Duodenal mucosa (tissue), 2 donors: ENCODE data around the gene AARSD1.
A peak's percentile ranks its signal among the peaks of the same experiment; 100 is the strongest.
"Not testable (repeated sequence)": the region's sequence is repeated elsewhere in the genome, so short reads cannot be mapped to it uniquely, and the experiment has no call there.

ENCODE experiments used
- H3K27ac ChIP-seq: one replicate; pipeline ENCODE4 v1.7.0; 2013; ENCODE audit warnings: low read depth, low read length
- H3K27me3 ChIP-seq, 2 donors: one replicate each; pipeline ENCODE4 v1.7.0; 2013; ENCODE audit warnings: low read length in 2 of 2, control low read depth in 1 of 2; ENCODE audit not compliant: insufficient read depth in 2 of 2, control insufficient read depth in 1 of 2
- H3K36me3 ChIP-seq, 2 donors: one replicate each; pipeline ENCODE4 v1.7.0; 2013; ENCODE audit warnings: low read length in 2 of 2, control low read depth in 1 of 2; ENCODE audit not compliant: insufficient read depth in 2 of 2, control insufficient read depth in 1 of 2
- H3K4me1 ChIP-seq, 2 donors: one replicate each; pipeline ENCODE4 v1.7.0; 2013; ENCODE audit warnings: low read length in 2 of 2, control low read depth in 1 of 2; ENCODE audit not compliant: insufficient read depth in 2 of 2, control insufficient read depth in 1 of 2
- H3K4me3 ChIP-seq, 2 donors: one replicate each; pipeline ENCODE4 v1.7.0; 2013; ENCODE audit warnings: low read length in 2 of 2, low read depth in 1 of 2
- H3K9ac ChIP-seq, 2 donors: one replicate each; pipeline ENCODE4 v1.7.0; 2013; ENCODE audit warnings: low read length in 2 of 2, low read depth in 1 of 2
- H3K9me3 ChIP-seq, 2 donors: one replicate each; pipeline ENCODE4 v1.7.0; 2013; ENCODE audit warnings: low read length in 2 of 2, control low read depth in 1 of 2; ENCODE audit not compliant: control insufficient read depth in 1 of 2

The AARSD1 gene

DNA sequence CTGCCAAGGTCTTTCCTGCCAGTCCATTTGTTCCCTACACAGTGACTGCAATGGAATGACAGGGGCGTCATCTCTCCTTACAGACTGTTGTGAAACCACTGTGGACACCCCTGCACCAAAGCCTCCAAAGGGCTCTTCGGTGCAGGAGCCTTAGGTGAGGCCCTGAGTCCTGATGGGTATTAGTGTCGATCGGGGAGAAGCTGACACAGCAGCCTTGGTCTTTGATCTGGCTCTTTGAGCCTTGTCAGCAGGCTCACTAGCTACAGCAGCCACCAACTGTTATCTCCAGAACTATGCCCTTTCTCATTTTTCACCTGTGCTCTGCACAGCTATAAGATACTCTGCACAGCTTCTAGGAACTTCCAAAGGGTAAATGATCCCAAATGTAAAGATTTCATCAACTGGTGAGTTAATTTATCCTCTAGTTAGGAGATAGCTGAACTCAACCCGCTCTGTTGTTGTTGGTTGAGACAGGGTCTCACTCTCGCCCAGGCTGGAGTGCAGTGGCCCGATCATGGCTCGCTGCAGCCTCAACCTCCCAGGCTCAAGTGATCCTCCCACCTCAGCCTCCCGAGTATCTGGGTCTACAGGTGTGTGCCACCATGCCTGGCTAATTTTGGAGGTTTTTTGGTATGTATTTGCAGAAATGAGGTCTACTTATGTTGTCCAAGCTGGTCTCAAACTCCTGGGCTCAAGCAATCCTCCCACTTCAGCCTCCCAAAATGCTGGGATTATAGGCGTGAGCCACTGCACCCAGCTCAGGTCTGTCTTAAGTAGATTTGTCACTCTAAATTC is 44.0 kb downstream of the AARSD1 start:
- no peaks in the 10 kb centered on the region for H3K9me3 ChIP-seq
- no peaks in the 10 kb centered on the region for H3K27me3 ChIP-seq
- H3K9ac ChIP-seq, result no peak overlapping the region
- peaks cover 25 to 42% of the 10 kb centered on the region in 2 donors for H3K4me1 ChIP-seq
- no peak overlapping the region for H3K4me3 ChIP-seq
- no peak overlapping the region for H3K27ac ChIP-seq
- no peaks in the 10 kb centered on the region for H3K36me3 ChIP-seq

DNA sequence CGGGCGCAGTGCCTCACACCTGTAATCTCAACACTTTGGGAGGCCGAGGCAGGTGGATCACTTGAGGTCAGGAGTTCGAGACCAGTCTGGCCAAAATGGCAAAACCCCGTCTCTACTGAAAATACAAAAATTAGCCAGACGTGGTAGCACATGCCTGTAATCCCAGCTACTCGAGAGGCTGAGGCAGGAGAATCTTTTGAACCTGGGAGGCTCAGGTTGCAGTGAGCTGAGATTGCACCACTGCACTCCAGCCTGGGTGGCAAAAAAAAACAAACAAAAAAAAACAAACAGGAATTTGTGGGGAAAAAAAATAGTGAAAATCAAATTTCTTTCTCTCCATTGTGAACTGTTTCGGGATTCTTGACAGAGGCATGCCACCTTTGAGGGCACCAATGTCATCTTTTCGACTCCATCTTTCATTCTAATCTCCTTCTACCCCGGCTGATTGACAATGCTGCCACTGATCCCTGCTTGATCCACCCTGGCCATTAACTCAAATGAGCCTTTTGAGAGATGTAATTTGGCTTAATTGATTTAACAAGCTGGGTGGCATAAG is 44.7 kb downstream of the AARSD1 start:
- H3K36me3 ChIP-seq, H3K4me3 ChIP-seq, H3K9ac ChIP-seq, H3K9me3 ChIP-seq, H3K27ac ChIP-seq, H3K27me3 ChIP-seq: not testable (repeated sequence)
- H3K4me1 ChIP-seq, result peaks cover 25 to 46% of the 10 kb centered on the region in 2 donors

DNA sequence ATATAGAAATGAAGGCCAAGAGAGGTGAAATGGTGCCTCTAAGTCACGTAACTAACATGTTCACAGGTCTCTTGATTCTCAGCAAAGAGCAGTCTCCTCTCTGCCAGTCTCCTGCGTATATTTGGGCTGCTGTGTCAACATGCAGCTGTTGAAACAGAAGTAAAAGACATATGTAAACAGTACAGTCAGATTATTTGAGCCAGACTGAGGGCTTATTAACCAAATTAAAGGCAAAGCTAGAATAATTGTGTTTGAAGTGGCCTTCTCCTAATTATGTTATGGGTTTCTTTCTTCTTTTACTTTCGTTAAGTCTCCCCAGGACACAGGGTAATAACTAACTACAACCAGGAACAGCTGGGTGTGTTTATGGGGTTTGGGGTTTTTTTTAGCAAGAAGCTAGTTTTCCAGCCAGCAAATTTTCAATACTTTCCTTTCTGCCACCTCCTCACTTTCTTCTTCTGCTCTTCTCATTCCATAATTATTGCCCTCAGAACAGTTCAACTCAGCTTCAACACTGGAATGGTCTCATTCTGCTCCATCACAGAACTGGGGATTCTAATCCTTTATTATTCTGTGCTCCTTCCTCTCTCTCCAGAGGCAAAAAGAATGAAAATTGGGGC is 45.2 kb downstream of the AARSD1 start:
- peak overlapping the region in 1 of 2 donors; percentile 1 for H3K9ac ChIP-seq

DNA sequence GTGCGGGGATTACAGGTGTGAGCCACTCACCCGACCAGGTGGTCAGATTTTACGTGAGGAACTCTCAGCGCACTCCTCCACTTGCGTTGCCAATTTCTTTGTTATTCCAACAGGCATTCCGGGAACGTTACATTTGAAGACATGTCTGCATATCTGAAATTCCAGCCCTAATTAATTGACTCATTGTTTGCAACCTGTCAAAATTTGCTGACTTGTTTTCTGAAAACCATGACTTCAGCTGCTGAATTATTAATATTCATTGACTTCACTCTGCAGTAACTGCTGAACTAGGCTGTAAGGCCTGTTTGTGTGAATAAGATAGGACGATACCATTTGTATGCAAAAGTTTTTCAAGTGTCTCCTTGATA is 47.0 kb downstream of the AARSD1 start:
- H3K27me3 ChIP-seq, result no peaks in the 10 kb centered on the region
- H3K4me1 ChIP-seq, result peaks cover 32 to 48% of the 10 kb centered on the region in 2 donors
- no peaks in the 10 kb centered on the region for H3K36me3 ChIP-seq

More for the DNA sequence above, 45.2 kb downstream of the AARSD1 start:
- Histone ChIP-seq H3K27me3 (no peaks in the 10 kb centered on the region), H3K9me3 (no peaks in the 10 kb centered on the region), H3K36me3 (no peaks in the 10 kb centered on the region), H3K4me3 (no peak overlapping the region), H3K4me1 (peaks cover 26 to 49% of the 10 kb centered on the region in 2 donors), H3K27ac (no peak overlapping the region)

DNA sequence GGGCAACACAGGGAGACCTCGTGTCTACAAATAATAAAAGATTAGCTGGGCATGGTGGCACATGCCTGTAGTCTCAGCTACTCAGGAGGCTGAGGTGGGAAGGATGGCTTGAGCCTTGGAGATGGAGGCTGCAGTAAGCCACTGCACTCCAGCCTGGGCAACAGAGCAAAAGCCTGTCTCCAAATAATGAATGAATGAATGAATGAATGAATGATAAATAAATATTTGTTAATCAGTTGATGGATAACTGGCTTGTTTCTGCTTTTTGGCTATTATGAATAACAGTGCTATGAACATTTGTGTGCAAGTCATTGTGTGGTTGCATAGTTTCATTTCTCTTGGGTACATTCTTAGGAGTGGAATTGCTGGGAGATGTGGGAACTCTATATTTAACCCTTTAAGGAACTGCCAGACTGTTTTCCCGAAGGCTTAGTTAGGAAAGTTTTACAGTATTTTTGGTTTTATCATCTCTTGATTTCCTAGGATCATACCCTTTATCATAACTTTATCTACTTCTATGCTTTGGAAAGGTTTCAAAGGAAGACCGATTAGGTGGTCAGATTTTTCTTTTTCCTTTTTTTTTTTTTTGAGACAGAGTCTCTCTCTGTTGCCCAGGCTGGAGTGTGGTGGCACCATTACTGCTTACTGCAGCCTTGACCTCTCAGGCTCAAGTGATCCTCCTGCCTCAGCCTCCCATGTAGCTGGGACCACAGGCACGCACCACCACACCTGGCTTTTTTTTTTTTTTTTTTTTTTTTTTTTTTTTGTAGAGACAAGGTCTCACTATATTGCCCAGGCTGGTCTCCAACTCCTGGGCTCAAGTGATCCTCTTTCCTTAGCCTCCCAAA is 47.6 kb downstream of the AARSD1 start:
- H3K4me1 ChIP-seq, result peaks cover 29 to 46% of the 10 kb centered on the region in 2 donors
- not testable (repeated sequence) for H3K9ac ChIP-seq, H3K4me3 ChIP-seq, H3K27me3 ChIP-seq, H3K9me3 ChIP-seq, H3K27ac ChIP-seq, H3K36me3 ChIP-seq

More for the DNA sequence above, 47.0 kb downstream of the AARSD1 start:
- Histone ChIP-seq H3K4me3 (no peak overlapping the region), H3K27ac (no peak overlapping the region), H3K9me3 (no peaks in the 10 kb centered on the region), H3K9ac (no peak overlapping the region)

DNA sequence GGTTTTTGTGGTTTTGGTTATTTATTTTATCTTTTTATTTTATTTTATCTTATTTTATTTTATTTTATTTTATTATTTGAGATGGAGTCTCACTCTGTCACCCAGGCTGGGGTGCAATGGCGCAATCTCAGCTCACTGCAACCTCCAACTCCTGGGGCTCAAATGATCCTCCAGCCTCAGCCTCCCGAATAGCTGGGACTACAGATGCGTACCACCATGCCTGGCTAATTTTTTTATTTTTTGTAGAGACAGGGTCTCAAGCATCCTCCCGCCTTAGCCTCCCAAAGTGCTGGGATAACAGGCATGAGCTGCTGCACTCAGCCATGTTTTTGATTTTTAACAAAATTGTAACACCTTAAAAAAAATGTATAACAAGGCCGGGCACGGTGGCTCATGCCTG is 49.0 kb downstream of the AARSD1 start:
- H3K4me3 ChIP-seq, H3K9me3 ChIP-seq, H3K27me3 ChIP-seq, H3K27ac ChIP-seq, H3K9ac ChIP-seq, H3K36me3 ChIP-seq: not testable (repeated sequence)
- H3K4me1 ChIP-seq, result peaks cover 29 to 34% of the 10 kb centered on the region in 2 donors

DNA sequence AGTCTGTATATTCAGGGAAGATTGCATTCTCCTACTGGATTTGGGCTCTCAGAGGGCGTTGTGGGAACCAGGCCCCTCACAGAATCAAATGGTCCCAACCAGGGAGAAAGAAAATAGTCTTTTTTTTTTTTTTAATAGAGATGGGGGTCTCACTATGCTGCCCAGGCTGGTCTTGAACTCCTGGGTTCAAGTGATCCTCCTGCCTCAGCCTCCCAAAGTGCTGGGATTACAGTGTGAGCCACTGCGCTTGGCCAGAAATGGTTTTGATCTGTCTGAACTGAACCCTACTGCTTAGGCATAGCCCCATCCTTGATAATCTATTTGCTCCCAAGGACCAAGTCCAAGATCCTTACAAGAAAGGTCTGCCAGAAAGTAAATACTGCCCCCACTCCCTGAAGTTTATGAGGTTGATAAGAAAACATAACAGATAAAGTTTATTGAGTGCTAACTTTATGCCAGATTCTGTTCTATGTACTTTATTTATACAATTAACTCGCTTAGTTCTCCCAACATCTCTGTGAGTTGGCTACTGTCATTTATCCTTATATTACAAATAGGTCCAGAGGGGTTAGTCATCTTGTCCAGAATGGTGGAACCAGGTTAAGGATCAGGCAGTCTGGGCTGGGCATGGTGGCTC is 50.2 kb downstream of the AARSD1 start:
- no peak overlapping the region for H3K27ac ChIP-seq
- H3K36me3 ChIP-seq, result peaks cover 0 to 3% of the 10 kb centered on the region in 2 donors
- H3K9me3 ChIP-seq, result no peaks in the 10 kb centered on the region
- H3K9ac ChIP-seq, result no peak overlapping the region
- H3K27me3 ChIP-seq, result peaks cover 0 to 5% of the 10 kb centered on the region in 2 donors
- H3K4me3 ChIP-seq, result no peak overlapping the region
- H3K4me1 ChIP-seq, result peaks cover 21 to 24% of the 10 kb centered on the region in 2 donors

DNA sequence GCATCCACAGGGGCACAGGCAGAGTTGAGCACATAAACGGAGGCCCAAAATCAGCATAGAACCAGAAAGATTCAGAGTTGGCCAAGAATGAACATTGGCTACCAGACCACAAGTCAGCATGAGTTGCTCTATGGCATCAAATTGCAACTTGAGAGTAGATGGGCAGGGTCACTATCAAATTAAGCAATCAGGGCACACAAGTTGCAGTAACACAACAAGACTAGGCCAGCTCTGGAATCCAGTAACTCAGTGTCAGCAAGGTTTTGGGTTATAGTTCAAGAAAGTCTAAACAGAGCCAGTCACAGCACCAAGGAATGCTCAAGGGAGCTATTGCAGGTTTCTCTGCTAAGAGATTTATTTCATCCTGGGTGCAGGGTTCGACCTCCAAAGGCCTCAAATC is 50.7 kb downstream of the AARSD1 start:
- peaks cover 0 to 5% of the 10 kb centered on the region in 2 donors for H3K27me3 ChIP-seq
- H3K9ac ChIP-seq, result no peak overlapping the region
- no peak overlapping the region for H3K4me3 ChIP-seq
- peaks cover 15 to 20% of the 10 kb centered on the region in 2 donors for H3K4me1 ChIP-seq
- peaks cover 0 to 3% of the 10 kb centered on the region in 2 donors for H3K36me3 ChIP-seq
- H3K9me3 ChIP-seq, result no peaks in the 10 kb centered on the region
- no peak overlapping the region for H3K27ac ChIP-seq

DNA sequence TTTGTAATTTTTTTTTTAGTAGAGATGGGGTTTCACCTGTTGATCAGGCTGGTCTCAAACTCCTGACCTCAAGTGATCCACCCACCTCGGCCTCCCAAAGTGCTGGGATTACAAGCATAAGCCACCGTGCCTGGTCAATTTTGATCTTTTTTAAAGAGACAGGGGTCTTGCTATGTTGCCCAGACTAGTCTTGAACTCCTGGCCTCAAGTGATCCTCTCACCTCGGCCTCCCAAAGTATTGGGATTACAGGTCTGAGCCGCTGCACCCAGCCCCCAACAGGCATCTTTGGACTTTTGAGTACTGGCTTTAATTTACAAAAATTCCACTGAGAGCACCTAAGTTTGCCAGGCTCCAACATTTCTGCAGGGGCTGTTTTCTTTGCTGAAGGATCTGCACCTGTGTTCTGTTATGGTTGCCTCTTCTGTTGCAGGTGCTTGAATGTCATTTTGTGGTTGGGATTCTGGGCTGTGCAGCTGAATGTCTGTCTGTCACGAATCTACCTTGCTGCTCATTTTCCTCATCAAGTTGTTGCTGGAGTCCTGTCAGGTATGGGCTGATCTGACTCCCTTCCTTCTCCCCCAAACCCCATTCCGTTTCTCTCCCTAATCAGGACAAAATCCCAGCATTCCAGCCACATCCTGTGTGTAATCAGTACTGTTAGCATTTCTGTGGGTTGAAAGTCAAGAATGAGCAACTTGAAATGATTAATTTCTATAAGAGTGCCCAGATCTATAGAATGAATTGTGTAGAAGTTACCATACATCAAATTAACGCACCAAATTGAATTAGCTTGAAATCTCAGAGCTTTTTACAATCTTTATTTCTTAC is 55.2 kb downstream of the AARSD1 start:
- H3K9ac ChIP-seq, result no peak overlapping the region
- peaks cover 0 to 10% of the 10 kb centered on the region in 2 donors for H3K27me3 ChIP-seq
- H3K27ac ChIP-seq, result no peak overlapping the region
- peaks cover 7 to 9% of the 10 kb centered on the region in 2 donors for H3K4me1 ChIP-seq
- H3K9me3 ChIP-seq, result no peaks in the 10 kb centered on the region
- H3K36me3 ChIP-seq, result peaks cover 0 to 3% of the 10 kb centered on the region in 2 donors
- H3K4me3 ChIP-seq, result no peak overlapping the region
